ENCODE results near the gene NOL6.

GRCh38 chr9:33447799-33448553 lies 25.7 kb downstream of the NOL6 start:
- TF ChIP-seq EZH2 (IDR thresholded peaks at IDR 0.05; ENCODE audit: borderline replicate concordance, insufficient read depth, low read length, poor library complexity, severe bottlenecking) (no peak), CTCF (IDR thresholded peaks at IDR 0.05; ENCODE audit: poor library complexity, severe bottlenecking) (no peak), REST (IDR thresholded peaks at IDR 0.05; ENCODE audit: borderline replicate concordance) (no peak), RAD21 (conservative IDR thresholded peaks at IDR 0.05) (no peak), POLR2AphosphoS5 (IDR thresholded peaks at IDR 0.05) (no peak), EP300 (conservative IDR thresholded peaks at IDR 0.05; ENCODE audit: poor library complexity, severe bottlenecking) (no peak)
